ENCODE results near the gene NAA25.

DNA sequence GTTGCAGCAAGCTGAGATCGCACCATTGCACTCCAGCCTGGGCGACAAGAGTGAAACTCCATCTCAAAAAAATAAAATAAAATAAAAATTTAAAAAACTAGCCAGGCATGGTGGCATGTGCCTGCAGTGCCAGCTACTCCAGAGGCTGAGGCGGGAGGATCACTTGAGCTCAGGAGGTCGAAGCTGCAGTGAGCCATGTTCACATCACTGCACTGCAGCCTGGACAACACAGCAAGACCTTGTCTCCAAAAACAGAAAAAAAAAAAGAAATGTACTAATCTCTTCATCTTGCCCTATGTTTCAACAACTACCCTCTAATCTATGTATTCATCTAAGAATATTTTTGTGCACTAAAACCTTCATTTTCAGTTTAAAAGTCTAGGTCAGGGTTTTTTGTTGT, 6.5 kb downstream of the NAA25 start:
- TF ChIP-seq POLR2A (IDR thresholded peaks at IDR 0.05): no peak
- TF ChIP-seq, protein P1, sequence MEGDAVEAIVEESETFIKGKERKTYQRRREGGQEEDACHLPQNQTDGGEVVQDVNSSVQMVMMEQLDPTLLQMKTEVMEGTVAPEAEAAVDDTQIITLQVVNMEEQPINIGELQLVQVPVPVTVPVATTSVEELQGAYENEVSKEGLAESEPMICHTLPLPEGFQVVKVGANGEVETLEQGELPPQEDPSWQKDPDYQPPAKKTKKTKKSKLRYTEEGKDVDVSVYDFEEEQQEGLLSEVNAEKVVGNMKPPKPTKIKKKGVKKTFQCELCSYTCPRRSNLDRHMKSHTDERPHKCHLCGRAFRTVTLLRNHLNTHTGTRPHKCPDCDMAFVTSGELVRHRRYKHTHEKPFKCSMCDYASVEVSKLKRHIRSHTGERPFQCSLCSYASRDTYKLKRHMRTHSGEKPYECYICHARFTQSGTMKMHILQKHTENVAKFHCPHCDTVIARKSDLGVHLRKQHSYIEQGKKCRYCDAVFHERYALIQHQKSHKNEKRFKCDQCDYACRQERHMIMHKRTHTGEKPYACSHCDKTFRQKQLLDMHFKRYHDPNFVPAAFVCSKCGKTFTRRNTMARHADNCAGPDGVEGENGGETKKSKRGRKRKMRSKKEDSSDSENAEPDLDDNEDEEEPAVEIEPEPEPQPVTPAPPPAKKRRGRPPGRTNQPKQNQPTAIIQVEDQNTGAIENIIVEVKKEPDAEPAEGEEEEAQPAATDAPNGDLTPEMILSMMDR (IDR thresholded peaks at IDR 0.05): no peak
